Suprapubic skin (tissue), 4 donors: ENCODE data around the gene CTXN1. TPM values are rescaled to one million over a fixed set of nuclear protein-coding genes. Genes with fewer than 3 reads are reported as not detected.

Experiments
- DNase-seq, 2 donors: peaks; one replicate each; pipeline ENCODE4 v3.0.0-alpha.2; 2019; ENCODE audit warnings: low spot score in 2 of 2
- H3K27ac ChIP-seq: fragments of 200-600 bp; sonication (generic); one replicate; pipeline ENCODE4 v1.5.1; 2019
- H3K27me3 ChIP-seq: fragments of 200-600 bp; sonication (generic); one replicate; pipeline ENCODE4 v1.5.1; 2019
- H3K36me3 ChIP-seq: fragments of 200-600 bp; sonication (generic); one replicate; pipeline ENCODE4 v1.5.1; 2019
- H3K4me1 ChIP-seq: fragments of 200-600 bp; sonication (generic); one replicate; pipeline ENCODE4 v1.5.1; 2019
- H3K4me3 ChIP-seq: fragments of 200-600 bp; sonication (generic); one replicate; pipeline ENCODE4 v1.5.1; 2019; ENCODE audit warnings: mild to moderate bottlenecking
- H3K9me3 ChIP-seq: fragments of 200-600 bp; sonication (generic); one replicate; pipeline ENCODE4 v1.5.1; 2019
- CTCF ChIP-seq, 2 donors: fragments of 200-600 bp in 1 of 2; fragments of 450-650 bp in 1 of 2; sonication (generic) in 1 of 2; IDR thresholded peaks; one replicate each; pipeline ENCODE4 v1.5.1; 2016 to 2019; ENCODE audit warnings: antibody characterized with exemption in 2 of 2, mild to moderate bottlenecking in 1 of 2, moderate library complexity in 1 of 2
- EP300 ChIP-seq: sonication (generic); formaldehyde crosslinking; IDR thresholded peaks from one replicate; pipeline ENCODE4 v1.6.1; 2017; ENCODE audit warnings: antibody characterized with exemption
- POLR2A ChIP-seq, 2 donors: fragments of 450-650 bp; IDR thresholded peaks; one replicate each; pipeline ENCODE4 v1.6.1; 2017; ENCODE audit warnings: antibody characterized with exemption in 2 of 2, mild to moderate bottlenecking in 2 of 2, moderate library complexity in 2 of 2
- POLR2AphosphoS5 ChIP-seq, 3 donors: sonication (generic); formaldehyde crosslinking; IDR thresholded peaks; one replicate each; pipeline ENCODE4 v1.6.1; 2017; ENCODE audit warnings: antibody characterized with exemption in 3 of 3
- WGBS: methylation state at CpG from one replicate; pipeline ENCODE4 v1.1.5; 2018; 5-methylcytosine and 5-hydroxymethylcytosine counted together
- total RNA-seq, 4 donors: library from RNA; depleted of rRNA; stranded (reverse); fragments of >200 nt; gene quantifications; one replicate each; pipeline ENCODE4 v1.1.0, GENCODE V29; 2016

The CTXN1 gene
- total RNA-seq, 4 donors from 2014 or later = 1.2 to 3.6 (median 2.6) TPM

DNA sequence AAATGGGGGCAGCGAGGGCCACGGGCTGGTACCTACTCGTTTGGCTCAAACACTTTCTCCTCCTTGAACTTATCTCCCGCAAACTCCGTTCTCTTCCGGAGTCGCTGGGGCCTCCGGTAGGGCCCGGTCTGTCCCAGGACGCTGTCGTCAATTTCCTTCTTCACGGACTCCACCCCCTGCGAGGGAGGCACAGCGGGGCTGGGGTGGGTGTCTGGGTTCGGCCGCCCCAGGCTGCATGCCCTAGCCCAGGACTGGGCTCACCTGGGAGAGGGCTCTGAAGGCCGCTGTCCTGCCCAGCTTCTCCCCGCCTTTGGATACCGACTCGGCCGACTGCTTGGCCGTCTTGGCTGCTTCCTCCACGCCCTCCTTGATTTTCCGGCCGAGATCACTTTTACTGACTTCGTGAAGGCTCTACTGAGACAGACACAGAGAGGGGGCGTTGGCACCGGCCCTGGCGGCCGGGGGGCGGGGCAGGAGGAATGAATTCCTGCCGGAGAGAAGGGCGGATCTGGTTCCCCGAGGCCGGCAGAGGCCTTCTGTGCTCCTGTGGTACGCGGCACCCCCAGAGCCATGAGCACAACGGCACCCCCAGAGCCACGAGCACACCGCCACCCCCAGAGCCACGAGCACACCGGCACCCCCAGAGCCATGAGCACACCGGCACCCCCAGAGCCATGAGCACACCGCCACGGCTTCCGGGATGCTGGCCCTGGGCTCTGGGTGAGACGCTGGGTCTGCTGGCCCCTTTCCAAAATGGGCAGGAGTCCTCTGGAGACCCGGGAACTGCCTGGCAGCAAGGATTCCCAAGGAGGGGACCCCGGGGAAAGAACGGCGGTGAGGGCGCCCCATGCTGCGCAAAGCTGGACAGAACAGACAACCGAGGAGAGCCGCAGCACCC, 8.1 kb upstream of the CTXN1 start:
- Histone ChIP-seq H3K27ac (no peak overlapping the region), H3K4me3 (no peak overlapping the region), H3K4me1 (peaks cover 12% of the 10 kb centered on the region), H3K27me3 (no peaks in the 10 kb centered on the region), H3K36me3 (peaks cover 88% of the 10 kb centered on the region), H3K9me3 (no peaks in the 10 kb centered on the region)
- WGBS = 91% methylated on average over 39 of the region's 55 CpGs
- DNase-seq = no peak
- TF ChIP-seq POLR2A (IDR thresholded peaks at IDR 0.05) (no peak), POLR2AphosphoS5 (IDR thresholded peaks at IDR 0.05) (no peak), CTCF (IDR thresholded peaks at IDR 0.05) (no peak), EP300 (no peak)

DNA sequence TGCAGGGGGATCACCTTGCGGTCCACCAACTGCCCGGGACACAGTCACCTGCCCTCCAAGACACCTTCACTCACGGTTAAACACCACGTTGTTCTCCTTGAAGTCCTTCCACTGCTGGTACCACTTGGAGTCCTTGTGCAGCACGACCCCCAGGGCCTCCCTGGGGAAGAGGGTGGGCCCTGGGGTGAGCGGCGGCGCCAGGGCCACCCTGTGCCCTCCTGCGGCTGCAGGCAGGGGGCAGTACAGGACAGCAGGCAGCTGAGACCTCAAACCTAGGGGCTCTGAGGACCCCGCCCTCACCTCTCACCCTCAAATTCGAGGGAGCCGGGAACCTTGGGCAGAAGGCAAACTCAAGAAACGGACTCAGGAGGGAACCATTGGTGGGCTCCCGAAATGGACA, 7.5 kb upstream of the CTXN1 start:
- peaks cover 81% of the 10 kb centered on the region for H3K36me3 ChIP-seq
- H3K9me3 ChIP-seq = no peaks in the 10 kb centered on the region
- WGBS = 93% methylated on average over 6 of the region's 14 CpGs
- TF ChIP-seq EP300 (no peak), POLR2AphosphoS5 (IDR thresholded peaks at IDR 0.05) (no peak), CTCF (IDR thresholded peaks at IDR 0.05) (no peak), POLR2A (IDR thresholded peaks at IDR 0.05) (no peak)
- H3K4me1 ChIP-seq = peaks cover 16% of the 10 kb centered on the region
- no peak overlapping the region for H3K27ac ChIP-seq
- no peak overlapping the region for H3K4me3 ChIP-seq
- no peaks in the 10 kb centered on the region for H3K27me3 ChIP-seq
- DNase-seq = no peak

DNA sequence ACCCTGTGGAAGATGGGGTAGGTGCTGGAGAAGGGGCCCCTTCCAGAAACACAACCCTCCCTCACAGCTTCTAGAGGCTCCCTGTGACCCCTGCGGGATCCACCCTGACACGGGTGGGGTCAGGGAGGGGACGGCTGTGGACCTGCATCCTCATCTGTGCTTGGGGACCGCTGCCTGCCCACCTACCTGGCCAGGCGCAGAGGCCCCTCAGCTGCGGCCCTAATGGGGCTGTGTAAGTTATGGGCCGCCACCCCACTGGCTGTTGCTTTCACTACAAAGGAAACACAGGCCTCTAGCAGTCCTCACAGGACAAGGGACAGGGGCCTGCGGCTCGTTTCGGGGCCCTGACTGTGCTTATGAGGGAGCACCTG, 7.0 kb upstream of the CTXN1 start:
- Histone ChIP-seq H3K9me3 (no peaks in the 10 kb centered on the region), H3K36me3 (peaks cover 77% of the 10 kb centered on the region), H3K4me1 (peaks cover 21% of the 10 kb centered on the region), H3K27ac (no peak overlapping the region), H3K4me3 (no peak overlapping the region), H3K27me3 (no peaks in the 10 kb centered on the region)
- TF ChIP-seq POLR2AphosphoS5 (IDR thresholded peaks at IDR 0.05) (no peak), CTCF (IDR thresholded peaks at IDR 0.05) (no peak), POLR2A (IDR thresholded peaks at IDR 0.05) (no peak), EP300 (no peak)
- 94% methylated on average over 9 of the region's 10 CpGs for WGBS
- no peak for DNase-seq

GRCh38 chr19:7932276-7932929, 6.5 kb upstream of the CTXN1 start:
- Histone ChIP-seq H3K9me3 (no peaks in the 10 kb centered on the region), H3K4me3 (no peak overlapping the region), H3K27ac (no peak overlapping the region), H3K4me1 (peaks cover 26% of the 10 kb centered on the region), H3K36me3 (peaks cover 72% of the 10 kb centered on the region), H3K27me3 (no peaks in the 10 kb centered on the region)
- 87% methylated on average over 17 of the region's 32 CpGs for WGBS
- TF ChIP-seq POLR2A (IDR thresholded peaks at IDR 0.05) = no peak
- no peak for DNase-seq

DNA sequence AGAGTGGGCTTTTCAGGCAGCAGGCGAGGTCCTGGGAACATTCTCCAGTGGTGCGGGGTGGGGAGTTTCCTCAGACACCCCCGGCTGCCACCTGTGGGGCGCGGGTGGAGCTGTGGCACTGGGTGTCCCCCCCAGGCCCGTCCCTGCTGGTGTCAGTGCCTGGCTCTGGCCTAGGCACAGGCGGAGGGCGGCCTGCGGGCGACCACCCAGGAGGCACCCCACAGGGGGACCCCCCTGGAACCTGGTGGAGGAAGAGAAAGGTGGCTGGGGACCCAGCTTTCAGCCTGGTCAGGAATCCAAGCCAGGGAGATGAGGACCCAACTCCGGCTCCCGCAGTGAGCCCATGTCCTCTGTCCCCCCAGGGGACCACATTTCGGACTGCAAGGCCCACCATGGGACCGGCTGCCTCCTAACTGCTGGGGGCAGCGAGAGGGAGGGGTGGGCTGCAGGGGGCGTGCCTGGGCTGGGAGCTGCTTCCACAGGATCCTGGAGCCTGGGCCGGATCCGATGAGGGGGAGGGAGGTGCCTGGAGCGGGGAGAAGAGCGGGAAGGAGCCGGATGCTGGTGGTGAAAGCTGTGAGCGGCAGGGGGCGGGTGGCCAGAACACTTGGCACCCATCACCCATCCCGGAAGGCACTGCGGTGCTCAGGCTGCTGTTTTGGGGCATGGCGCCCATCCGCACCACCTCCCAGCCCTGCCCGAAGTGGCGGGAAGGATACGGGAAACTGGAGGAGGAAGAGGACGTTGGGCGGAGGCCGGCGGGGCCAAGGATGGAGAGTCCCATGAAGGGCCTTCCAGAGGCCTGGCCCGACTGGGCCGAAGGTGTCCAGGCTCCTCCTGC, 5.5 kb upstream of the CTXN1 start:
- H3K36me3 ChIP-seq = peaks cover 63% of the 10 kb centered on the region

More for the DNA sequence above, 5.5 kb upstream of the CTXN1 start:
- H3K9me3 ChIP-seq = no peaks in the 10 kb centered on the region
- no peak for DNase-seq
- H3K27me3 ChIP-seq = no peaks in the 10 kb centered on the region
- no peak overlapping the region for H3K4me3 ChIP-seq
- 83% methylated on average over 30 of the region's 36 CpGs for WGBS
- H3K4me1 ChIP-seq = peaks cover 36% of the 10 kb centered on the region
- H3K27ac ChIP-seq = no peak overlapping the region
- TF ChIP-seq POLR2A (IDR thresholded peaks at IDR 0.05) = no peak
- TF ChIP-seq CTCF (IDR thresholded peaks at IDR 0.05) = no peak
- no peak for TF ChIP-seq POLR2AphosphoS5 (IDR thresholded peaks at IDR 0.05)
- TF ChIP-seq EP300 = no peak
